ENCODE data around the gene GIN1. TPM values are rescaled to one million over a fixed set of nuclear protein-coding genes. Genes with fewer than 3 reads are reported as not detected.
"Not testable (repeated sequence)": the region's sequence is repeated elsewhere in the genome, so short reads cannot be mapped to it uniquely, and the experiment has no call there.

Gene GIN1
- total RNA-seq, 1 donor from 2014 or later = 11.5 TPM

GRCh38 chr5:103046706-103047105 lies 73.2 kb downstream of the GIN1 start:
- H3K27ac ChIP-seq (ENCODE audit: low read depth, low read length) = not testable (repeated sequence)

GRCh38 chr5:103041071-103041676 lies 78.8 kb downstream of the GIN1 start:
- Histone ChIP-seq H3K36me3 (ENCODE audit: control insufficient read depth in 3 of 3, insufficient read depth in 3 of 3, low read length in 3 of 3) (no peaks in the 10 kb centered on the region), H3K4me3 (ENCODE audit: low read length in 3 of 3) (no peak overlapping the region), H3K27me3 (ENCODE audit: control insufficient read depth in 3 of 3, insufficient read depth in 3 of 3, low read length in 3 of 3) (no peaks in the 10 kb centered on the region), H3K4me1 (ENCODE audit: control insufficient read depth in 3 of 3, insufficient read depth in 3 of 3, low read length in 3 of 3) (no peaks in the 10 kb centered on the region), H3K27ac (ENCODE audit: low read depth, low read length) (no peak overlapping the region), H3K9me3 (ENCODE audit: control insufficient read depth in 3 of 3, low read length in 3 of 3) (no peaks in the 10 kb centered on the region), H3K9ac (ENCODE audit: low read depth in 1 of 3, low read length in 3 of 3) (no peak overlapping the region)

More at GRCh38 chr5:103046706-103047105, 73.2 kb downstream of the GIN1 start:
- not testable (repeated sequence) for H3K9me3 ChIP-seq (ENCODE audit: control insufficient read depth in 3 of 3, low read length in 3 of 3); H3K9ac ChIP-seq (ENCODE audit: low read depth in 1 of 3, low read length in 3 of 3); H3K27me3 ChIP-seq (ENCODE audit: control insufficient read depth in 3 of 3, insufficient read depth in 3 of 3, low read length in 3 of 3); H3K4me1 ChIP-seq (ENCODE audit: control insufficient read depth in 3 of 3, insufficient read depth in 3 of 3, low read length in 3 of 3); H3K4me3 ChIP-seq (ENCODE audit: low read length in 3 of 3); H3K36me3 ChIP-seq (ENCODE audit: control insufficient read depth in 3 of 3, insufficient read depth in 3 of 3, low read length in 3 of 3)

DNA sequence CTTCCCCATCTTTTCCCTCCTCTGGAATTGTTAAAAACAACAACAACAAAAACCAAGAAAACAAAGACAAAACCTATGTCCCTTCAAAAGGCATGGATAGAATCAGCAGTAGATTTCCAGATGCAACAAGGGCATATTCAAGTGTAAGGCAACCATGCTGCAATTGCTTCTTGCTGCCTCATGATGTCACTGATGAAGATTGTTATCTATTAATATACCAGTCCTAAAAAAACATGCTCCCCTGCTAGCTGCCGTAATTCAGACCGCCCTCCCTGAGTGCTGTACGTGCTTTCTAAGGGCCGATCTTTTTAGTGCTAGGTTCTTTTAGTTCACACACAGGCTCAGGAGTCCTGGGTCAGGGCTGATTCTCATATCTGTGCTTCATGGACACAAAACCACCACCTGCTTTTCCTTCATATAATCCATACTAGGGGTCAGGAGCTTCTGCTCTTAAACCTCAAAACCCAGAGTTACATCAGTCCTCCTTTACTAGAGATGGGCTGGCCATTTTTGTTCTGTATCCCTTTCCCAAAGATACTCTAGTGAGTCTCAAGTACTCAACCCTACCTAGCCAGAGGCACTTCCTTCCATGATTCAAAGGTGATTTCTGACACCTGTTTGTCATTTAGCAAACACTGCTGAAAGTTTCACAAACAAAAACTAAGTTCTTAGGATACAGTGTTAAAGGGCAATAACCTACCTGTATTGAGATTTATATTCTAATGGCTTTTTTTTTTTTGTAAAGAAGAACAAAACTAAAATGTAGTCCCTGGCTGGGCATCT lies 82.1 kb downstream of the GIN1 start:
- peaks cover 0 to 4% (median 0%) of the 10 kb centered on the region in 3 donors for H3K4me1 ChIP-seq (ENCODE audit: control insufficient read depth in 3 of 3, insufficient read depth in 3 of 3, low read length in 3 of 3)
- H3K9me3 ChIP-seq (ENCODE audit: control insufficient read depth in 3 of 3, low read length in 3 of 3) = no peaks in the 10 kb centered on the region
- no peak overlapping the region for H3K27ac ChIP-seq (ENCODE audit: low read depth, low read length)
- no peaks in the 10 kb centered on the region for H3K27me3 ChIP-seq (ENCODE audit: control insufficient read depth in 3 of 3, insufficient read depth in 3 of 3, low read length in 3 of 3)
- no peak overlapping the region for H3K4me3 ChIP-seq (ENCODE audit: low read length in 3 of 3)
- H3K36me3 ChIP-seq (ENCODE audit: control insufficient read depth in 3 of 3, insufficient read depth in 3 of 3, low read length in 3 of 3) = no peaks in the 10 kb centered on the region
- peak overlapping the region in 1 of 3 donors; percentile 9 for H3K9ac ChIP-seq (ENCODE audit: low read depth in 1 of 3, low read length in 3 of 3)

GRCh38 chr5:103036601-103037000 lies 83.3 kb downstream of the GIN1 start:
- Histone ChIP-seq H3K27ac (ENCODE audit: low read depth, low read length) (no peak overlapping the region), H3K4me1 (ENCODE audit: control insufficient read depth in 3 of 3, insufficient read depth in 3 of 3, low read length in 3 of 3) (peaks cover 0 to 4% (median 0%) of the 10 kb centered on the region in 3 donors), H3K9ac (ENCODE audit: low read depth in 1 of 3, low read length in 3 of 3) (no peak overlapping the region), H3K27me3 (ENCODE audit: control insufficient read depth in 3 of 3, insufficient read depth in 3 of 3, low read length in 3 of 3) (no peaks in the 10 kb centered on the region), H3K36me3 (ENCODE audit: control insufficient read depth in 3 of 3, insufficient read depth in 3 of 3, low read length in 3 of 3) (peaks cover 4 to 7% (median 4%) of the 10 kb centered on the region in 3 donors), H3K9me3 (ENCODE audit: control insufficient read depth in 3 of 3, low read length in 3 of 3) (no peaks in the 10 kb centered on the region), H3K4me3 (ENCODE audit: low read length in 3 of 3) (no peak overlapping the region)

Other genes starting within 250 kb of the GIN1 start
- 38.6 TPM for gene PPIP5K2, start 163 bp upstream of the GIN1 start, total RNA-seq
- gene MACIR, start 138.6 kb upstream of the GIN1 start, total RNA-seq = 10.4 TPM